ENCODE results near the gene SBF2. TPM values are rescaled to one million over a fixed set of nuclear protein-coding genes. Genes with fewer than 3 reads are reported as not detected.

The SBF2 gene
- total and polyA plus RNA-seq, 2 of the 13 experiments (the other 11 are each of a cell fraction or from before 2014, with no cell fraction given), result 24.0 to 45.8 TPM

- TF ChIP-seq ZNF639 (CRISPR knock-in tag; conservative IDR thresholded peaks at IDR 0.05) (peak; percentile 27; the same call in 1 of the 2 replicates), ZFP1 (CRISPR knock-in tag; IDR thresholded peaks at IDR 0.05) (no peak), ATF2 (CRISPR knock-in tag; IDR thresholded peaks at IDR 0.05) (no peak), HDAC6 (IDR thresholded peaks at IDR 0.05; ENCODE audit: low read depth, low read length) (no peak), NFE2L1 (CRISPR knock-in tag; IDR thresholded peaks at IDR 0.05; ENCODE audit: borderline replicate concordance) (no peak), SRY (CRISPR knock-in tag; IDR thresholded peaks at IDR 0.05) (no peak), ZBTB46 (CRISPR knock-in tag; IDR thresholded peaks at IDR 0.05; ENCODE audit: borderline replicate concordance) (no peak), KLF16 (CRISPR knock-in tag; IDR thresholded peaks at IDR 0.05) (peak in 1 of 2 experiments; percentile 77; a peak in 2 of 4 replicates), ZNF749 (CRISPR knock-in tag; IDR thresholded peaks at IDR 0.05; ENCODE audit: borderline replicate concordance) (peak; percentile 12; the same call in 1 of the 2 replicates), HNRNPH1 (optimal IDR thresholded peaks at IDR 0.05; ENCODE audit: low read depth, low read length) (peak; percentile 82), TFDP1 (CRISPR knock-in tag; IDR thresholded peaks at IDR 0.05; ENCODE audit: borderline replicate concordance) (peak; percentile 49; the same call in 1 of the 2 replicates), NFYC (CRISPR knock-in tag; IDR thresholded peaks at IDR 0.05) (no peak), ZHX2 (IDR thresholded peaks at IDR 0.05; ENCODE audit: low read depth) (no peak), ZHX2 (CRISPR knock-in tag; IDR thresholded peaks at IDR 0.05; ENCODE audit: borderline replicate concordance) (no peak), ZNF629 (CRISPR knock-in tag; conservative IDR thresholded peaks at IDR 0.05) (no peak), MXD3 (CRISPR knock-in tag; IDR thresholded peaks at IDR 0.05) (peak; percentile 82; the same call in 1 of the 2 replicates)
Observed at GRCh38 chr11:10304495-10305261, 10.7 kb upstream of the SBF2 start, which contains the start of gene ADM (continued).
